Measurements from ENCODE around the gene SLC12A6. TPM values are rescaled to one million over a fixed set of nuclear protein-coding genes. Genes with fewer than 3 reads are reported as not detected.

The SLC12A6 gene
- total and polyA plus RNA-seq, 2 of the 13 experiments (the other 11 are each of a cell fraction or from before 2014, with no cell fraction given), result 15.2 to 30.1 TPM

- no peak for TF ChIP-seq CERS6 (CRISPR knock-in tag; IDR thresholded peaks at IDR 0.05)
- peak; percentile 91 for TF ChIP-seq TFE3 (CRISPR knock-in tag; IDR thresholded peaks at IDR 0.05)
- no peak for TF ChIP-seq GPN1 (CRISPR knock-in tag; IDR thresholded peaks at IDR 0.05; ENCODE audit: borderline replicate concordance)
- TF ChIP-seq BRF2 (CRISPR knock-in tag; IDR thresholded peaks at IDR 0.05), result peak; percentile 61; the same call in 1 of the 2 replicates
- TF ChIP-seq ZSCAN9 (CRISPR knock-in tag; IDR thresholded peaks at IDR 0.05; ENCODE audit: borderline replicate concordance), result peak; percentile 83; the same call in 1 of the 2 replicates
- no peak for TF ChIP-seq BATF2 (CRISPR knock-in tag; IDR thresholded peaks at IDR 0.05)
- no peak for TF ChIP-seq ZNF567 (CRISPR knock-in tag; IDR thresholded peaks at IDR 0.05; ENCODE audit: borderline replicate concordance)
- TF ChIP-seq CBX1 (IDR thresholded peaks at IDR 0.05; ENCODE audit: low read depth), result peak; percentile 79
- TF ChIP-seq FLYWCH1 (CRISPR knock-in tag; IDR thresholded peaks at IDR 0.05), result no peak
- TF ChIP-seq EED (CRISPR knock-in tag; IDR thresholded peaks at IDR 0.05), result no peak
- no peak for TF ChIP-seq ZNF572 (CRISPR knock-in tag; IDR thresholded peaks at IDR 0.05)
- TF ChIP-seq ZNF619 (CRISPR knock-in tag; IDR thresholded peaks at IDR 0.05), result peak; percentile 77; the same call in 1 of the 2 replicates
- peak; percentile 94 to 95 for TF ChIP-seq POLR2A (IDR thresholded peaks at IDR 0.05; ENCODE audit: insufficient read depth in 1 of 2, low read depth in 2 of 2, low read length in 2 of 2)
- peak; percentile 80 for TF ChIP-seq BHLHE40 (IDR thresholded peaks at IDR 0.05; ENCODE audit: low read length)
- TF ChIP-seq STAT5B (CRISPR knock-in tag; IDR thresholded peaks at IDR 0.05), result no peak
- peak; percentile 38; the same call in 1 of the 2 replicates for TF ChIP-seq AHDC1 (CRISPR knock-in tag; IDR thresholded peaks at IDR 0.05; ENCODE audit: borderline replicate concordance)
- TF ChIP-seq ELF4 (CRISPR knock-in tag; IDR thresholded peaks at IDR 0.05; ENCODE audit: borderline replicate concordance), result peak; percentile 52; the same call in 1 of the 2 replicates
- TF ChIP-seq MED8 (CRISPR knock-in tag; IDR thresholded peaks at IDR 0.05; ENCODE audit: insufficient replicate concordance), result peak; percentile 72
Measured at GRCh38 chr15:34342737-34343575, 5.4 kb upstream of the SLC12A6 start, which contains the start of the genes NOP10 and NUTM1 (continued).

Data from HepG2 (cell line).